Fibroblast of lung (primary cell): ENCODE measurements around the gene CHSY1.

Experiments
- CTCF ChIP-seq, 2 donors: IDR thresholded peaks in 1 of 2; conservative IDR thresholded peaks in 1 of 2; 1 replicate in 1 of 2; 2 replicates in 1 of 2; pipeline ENCODE4 v1.5.1; 2011 to 2012; ENCODE audit warnings: low read length in 2 of 2, control low read depth in 1 of 2, inconsistent platforms in 1 of 2, low read depth in 1 of 2, mild to moderate bottlenecking in 1 of 2
- EZH2 ChIP-seq: IDR thresholded peaks from 2 replicates; pipeline ENCODE4 v1.5.1; 2012; ENCODE audit warnings: low read length, control low read depth, mild to moderate bottlenecking; ENCODE audit errors: missing control alignments

- TF ChIP-seq CTCF (conservative IDR thresholded peaks at IDR 0.05 in 1 of 2, IDR thresholded peaks at IDR 0.05 in 1 of 2; ENCODE audit: low read depth in 1 of 2, low read length in 2 of 2) (no peak), EZH2 (no peak)
Observed at GRCh38 chr15:101242160-101242998, 9.5 kb downstream of the CHSY1 start.
